Measurements from ENCODE around the gene PRR5L. TPM values are rescaled to one million over a fixed set of nuclear protein-coding genes. Genes with fewer than 3 reads are reported as not detected.

Gene PRR5L
- total and polyA plus RNA-seq, 2 donors, result 3.6 to 18.8 TPM

GRCh38 chr11:36346562-36347383 lies 50.7 kb downstream of the PRR5L start:
- DNase-seq (ENCODE audit: extremely low spot score), result no peak
- WGBS, result 84% methylated on average over 5 of the region's 5 CpGs
- H3K27ac ChIP-seq (ENCODE audit: low read depth), result no peak overlapping the region

DNA sequence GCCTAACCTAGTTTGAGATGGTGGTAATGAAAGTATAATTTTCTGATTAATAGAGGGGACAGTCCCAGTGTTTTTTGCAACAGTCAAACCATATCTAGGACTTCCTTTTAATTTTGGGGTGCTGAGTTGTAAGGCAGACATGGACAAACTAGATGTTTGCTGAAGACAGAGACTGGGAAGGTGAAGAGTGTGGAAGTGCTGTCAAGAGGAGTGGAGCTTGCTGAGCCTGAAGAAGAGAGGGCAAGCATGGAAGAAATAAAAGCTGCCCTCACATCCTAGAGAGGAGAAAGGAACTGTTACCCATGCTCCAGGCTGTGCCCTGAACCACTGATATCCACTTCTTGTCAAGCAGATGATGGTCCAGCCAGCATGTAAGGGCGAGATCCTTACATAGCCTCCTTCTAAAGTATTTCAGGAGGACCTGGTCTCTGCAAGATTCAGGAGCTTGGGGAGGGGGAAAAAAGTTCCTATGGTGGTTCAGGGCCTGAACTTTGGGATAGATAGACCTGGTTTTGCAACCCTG lies 51.4 kb downstream of the PRR5L start:
- 90% methylated on average over 1 of the region's 1 CpG for WGBS
- H3K4me1 ChIP-seq (ENCODE audit: insufficient read depth), result no peaks in the 10 kb centered on the region
- no peak for DNase-seq (ENCODE audit: extremely low spot score)
- H3K27ac ChIP-seq (ENCODE audit: low read depth), result no peak overlapping the region
- H3K4me3 ChIP-seq (ENCODE audit: low read depth, low read length), result no peak overlapping the region
- no peaks in the 10 kb centered on the region for H3K36me3 ChIP-seq (ENCODE audit: insufficient read depth)

More at GRCh38 chr11:36346562-36347383, 50.7 kb downstream of the PRR5L start:
- H3K4me1 ChIP-seq (ENCODE audit: insufficient read depth), result no peaks in the 10 kb centered on the region
- H3K4me3 ChIP-seq (ENCODE audit: low read depth, low read length), result no peak overlapping the region
- no peaks in the 10 kb centered on the region for H3K36me3 ChIP-seq (ENCODE audit: insufficient read depth)

GRCh38 chr11:36349351-36350136 lies 53.5 kb downstream of the PRR5L start:
- H3K27ac ChIP-seq (ENCODE audit: low read depth), result no peak overlapping the region
- H3K4me1 ChIP-seq (ENCODE audit: insufficient read depth), result no peaks in the 10 kb centered on the region
- DNase-seq (ENCODE audit: extremely low spot score), result no peak
- WGBS, result 54% methylated on average over 8 of the region's 8 CpGs
- no peak overlapping the region for H3K4me3 ChIP-seq (ENCODE audit: low read depth, low read length)
- H3K36me3 ChIP-seq (ENCODE audit: insufficient read depth), result no peaks in the 10 kb centered on the region

- no peak overlapping the region for H3K4me3 ChIP-seq (ENCODE audit: low read depth, low read length)
- no peak for DNase-seq (ENCODE audit: extremely low spot score)
- WGBS, result 69% methylated on average over 1 of the region's 1 CpG
- no peaks in the 10 kb centered on the region for H3K4me1 ChIP-seq (ENCODE audit: insufficient read depth)
- H3K27ac ChIP-seq (ENCODE audit: low read depth), result no peak overlapping the region
- no peaks in the 10 kb centered on the region for H3K36me3 ChIP-seq (ENCODE audit: insufficient read depth)
These were observed 54.0 kb downstream of the PRR5L start for GRCh38 chr11:36350137-36350513.

- Histone ChIP-seq H3K4me3 (ENCODE audit: low read depth, low read length) (no peak overlapping the region), H3K27ac (ENCODE audit: low read depth) (no peak overlapping the region), H3K36me3 (ENCODE audit: insufficient read depth) (no peaks in the 10 kb centered on the region), H3K4me1 (ENCODE audit: insufficient read depth) (no peaks in the 10 kb centered on the region)
- no peak for DNase-seq (ENCODE audit: extremely low spot score)
- 83% methylated on average over 3 of the region's 3 CpGs for WGBS
These were observed 56.8 kb downstream of the PRR5L start for GRCh38 chr11:36352922-36353321.

GRCh38 chr11:36354221-36355003 lies 58.3 kb downstream of the PRR5L start:
- H3K27ac ChIP-seq (ENCODE audit: low read depth), result no peak overlapping the region

GRCh38 chr11:36356201-36356600 lies 60.1 kb downstream of the PRR5L start:
- H3K4me3 ChIP-seq (ENCODE audit: low read depth, low read length), result no peak overlapping the region
- no peak overlapping the region for H3K27ac ChIP-seq (ENCODE audit: low read depth)
- no peaks in the 10 kb centered on the region for H3K4me1 ChIP-seq (ENCODE audit: insufficient read depth)
- no peaks in the 10 kb centered on the region for H3K36me3 ChIP-seq (ENCODE audit: insufficient read depth)
- no peak for DNase-seq (ENCODE audit: extremely low spot score)
- WGBS, result 71% methylated on average over 2 of the region's 2 CpGs

More at GRCh38 chr11:36354221-36355003, 58.3 kb downstream of the PRR5L start:
- DNase-seq (ENCODE audit: extremely low spot score), result no peak
- WGBS, result 44% methylated on average over 6 of the region's 6 CpGs
- Histone ChIP-seq H3K4me1 (ENCODE audit: insufficient read depth) (no peaks in the 10 kb centered on the region), H3K4me3 (ENCODE audit: low read depth, low read length) (no peak overlapping the region), H3K36me3 (ENCODE audit: insufficient read depth) (no peaks in the 10 kb centered on the region)

DNA sequence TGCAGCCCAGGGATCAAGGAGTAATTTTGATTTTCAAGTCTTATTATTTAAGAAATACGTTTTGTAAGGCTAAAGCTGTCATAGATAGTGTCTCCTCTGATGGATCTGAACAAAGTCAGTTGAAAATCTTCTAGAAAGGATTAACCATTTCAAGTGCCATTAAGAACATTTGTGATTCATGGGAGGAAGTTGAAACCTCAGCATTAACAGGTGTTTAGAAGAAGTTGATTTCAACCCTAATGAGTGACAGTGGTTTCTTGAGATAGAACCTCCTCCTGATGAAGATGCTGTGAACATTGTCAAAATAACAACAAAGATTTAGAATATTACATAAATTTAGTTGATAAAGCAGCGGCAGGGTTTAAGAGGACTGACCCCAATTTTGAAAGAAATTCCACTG lies 61.7 kb downstream of the PRR5L start:
- Histone ChIP-seq H3K36me3 (ENCODE audit: insufficient read depth) (no peaks in the 10 kb centered on the region), H3K4me1 (ENCODE audit: insufficient read depth) (no peaks in the 10 kb centered on the region), H3K27ac (ENCODE audit: low read depth) (no peak overlapping the region), H3K4me3 (ENCODE audit: low read depth, low read length) (no peak overlapping the region)
- WGBS, result 43% methylated on average over 2 of the region's 2 CpGs
- no peak for DNase-seq (ENCODE audit: extremely low spot score)

- H3K4me3 ChIP-seq (ENCODE audit: low read depth, low read length), result no peak overlapping the region
- no peak for DNase-seq (ENCODE audit: extremely low spot score)
- H3K4me1 ChIP-seq (ENCODE audit: insufficient read depth), result no peaks in the 10 kb centered on the region
- WGBS, result 74% methylated on average over 3 of the region's 3 CpGs
- no peak overlapping the region for H3K27ac ChIP-seq (ENCODE audit: low read depth)
- no peaks in the 10 kb centered on the region for H3K36me3 ChIP-seq (ENCODE audit: insufficient read depth)
These were observed 62.3 kb downstream of the PRR5L start for GRCh38 chr11:36358436-36358835.

DNA sequence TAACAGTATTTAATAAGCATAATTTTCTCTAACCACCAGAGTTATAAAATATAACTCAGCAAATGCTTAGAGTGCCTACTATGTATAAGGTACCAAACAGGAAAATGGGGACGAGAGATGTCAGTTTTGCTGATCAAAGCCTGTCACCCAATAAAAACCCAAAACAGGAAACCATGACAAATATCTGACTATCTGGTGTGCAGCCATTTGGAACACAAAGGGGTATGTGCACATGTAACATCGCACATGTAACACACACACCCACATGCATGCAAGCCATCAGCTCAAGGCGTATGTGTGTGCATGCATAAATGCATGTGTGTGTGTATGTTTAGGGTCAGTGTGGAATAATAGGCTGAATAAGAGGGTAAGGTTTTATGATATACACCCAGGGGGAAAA lies 64.2 kb downstream of the PRR5L start:
- Histone ChIP-seq H3K4me3 (ENCODE audit: low read depth, low read length) (no peak overlapping the region), H3K27ac (ENCODE audit: low read depth) (no peak overlapping the region), H3K4me1 (ENCODE audit: insufficient read depth) (no peaks in the 10 kb centered on the region), H3K36me3 (ENCODE audit: insufficient read depth) (no peaks in the 10 kb centered on the region)
- DNase-seq (ENCODE audit: extremely low spot score), result no peak
- 89% methylated on average over 3 of the region's 3 CpGs for whole genome bisulfite sequencing

DNA sequence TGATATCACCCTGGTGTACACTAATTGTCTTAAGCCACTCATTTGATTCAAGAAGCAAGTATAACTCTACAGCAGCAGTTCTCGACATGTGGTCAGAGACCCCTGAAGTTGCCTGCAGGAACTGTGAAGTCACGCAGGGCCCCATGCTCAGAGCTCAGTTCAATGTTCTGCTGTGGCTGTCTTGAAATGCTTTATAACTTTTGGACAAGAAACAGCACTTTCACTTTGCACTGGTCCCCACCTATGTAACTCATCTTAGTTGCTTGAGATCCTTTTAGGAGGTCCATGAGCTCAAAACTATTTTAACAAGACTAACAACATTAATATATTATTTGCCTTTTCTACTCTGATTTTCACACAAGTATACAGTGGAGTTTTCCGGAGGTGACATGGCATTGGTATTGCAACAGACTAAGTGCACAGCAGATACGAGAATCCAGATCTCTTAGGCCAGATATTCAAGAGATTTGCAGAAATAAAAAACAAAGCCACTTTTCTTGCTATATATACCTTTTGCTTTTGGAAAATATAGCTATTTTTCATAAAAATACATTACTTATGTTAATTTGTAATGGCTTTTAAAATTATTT lies 64.8 kb downstream of the PRR5L start:
- Histone ChIP-seq H3K4me1 (ENCODE audit: insufficient read depth) (no peaks in the 10 kb centered on the region), H3K27ac (ENCODE audit: low read depth) (no peak overlapping the region), H3K36me3 (ENCODE audit: insufficient read depth) (no peaks in the 10 kb centered on the region), H3K4me3 (ENCODE audit: low read depth, low read length) (no peak overlapping the region)
- no peak for DNase-seq (ENCODE audit: extremely low spot score)
- WGBS, result 68% methylated on average over 4 of the region's 4 CpGs

GRCh38 chr11:36361472-36361871 lies 65.4 kb downstream of the PRR5L start:
- Histone ChIP-seq H3K4me1 (ENCODE audit: insufficient read depth) (no peaks in the 10 kb centered on the region), H3K27ac (ENCODE audit: low read depth) (peak overlapping the region; percentile 27), H3K4me3 (ENCODE audit: low read depth, low read length) (no peak overlapping the region), H3K36me3 (ENCODE audit: insufficient read depth) (no peaks in the 10 kb centered on the region)
- no peak for DNase-seq (ENCODE audit: extremely low spot score)
- 48% methylated on average over 1 of the region's 1 CpG for WGBS

DNA sequence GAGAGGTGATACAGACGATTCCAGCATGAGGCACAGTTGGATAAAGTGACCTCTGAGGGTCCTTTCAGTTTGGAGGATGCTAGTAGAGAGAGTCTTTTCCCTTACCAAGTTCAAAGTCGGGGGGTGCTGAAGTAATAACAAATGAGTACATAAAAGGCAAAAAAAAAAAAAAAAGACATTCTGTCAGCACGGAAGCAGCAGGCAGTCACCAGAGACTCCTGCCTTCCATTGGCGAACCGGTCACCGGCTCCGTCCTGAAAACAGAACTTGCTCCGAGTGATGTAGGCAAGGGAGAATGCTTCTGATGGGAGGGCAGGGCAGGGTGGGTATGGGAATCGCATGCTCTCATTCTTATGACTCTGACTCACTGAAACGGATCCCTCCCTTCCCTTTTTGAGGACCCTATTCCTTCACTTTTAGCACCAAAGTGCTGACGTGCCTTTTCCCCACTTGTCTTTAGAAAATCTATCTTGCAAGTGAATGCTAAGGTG lies 65.9 kb downstream of the PRR5L start:
- WGBS, result 14% methylated on average over 11 of the region's 11 CpGs
- H3K36me3 ChIP-seq (ENCODE audit: insufficient read depth), result no peaks in the 10 kb centered on the region
- peak overlapping the region; percentile 27 for H3K27ac ChIP-seq (ENCODE audit: low read depth)
- H3K4me1 ChIP-seq (ENCODE audit: insufficient read depth), result no peaks in the 10 kb centered on the region
- H3K4me3 ChIP-seq (ENCODE audit: low read depth, low read length), result no peak overlapping the region
- DNase-seq (ENCODE audit: extremely low spot score), result no peak

All from urinary bladder (tissue), 4 donors.